Measurements from ENCODE around the gene PRDM16.

PRDM16 gene

DNA sequence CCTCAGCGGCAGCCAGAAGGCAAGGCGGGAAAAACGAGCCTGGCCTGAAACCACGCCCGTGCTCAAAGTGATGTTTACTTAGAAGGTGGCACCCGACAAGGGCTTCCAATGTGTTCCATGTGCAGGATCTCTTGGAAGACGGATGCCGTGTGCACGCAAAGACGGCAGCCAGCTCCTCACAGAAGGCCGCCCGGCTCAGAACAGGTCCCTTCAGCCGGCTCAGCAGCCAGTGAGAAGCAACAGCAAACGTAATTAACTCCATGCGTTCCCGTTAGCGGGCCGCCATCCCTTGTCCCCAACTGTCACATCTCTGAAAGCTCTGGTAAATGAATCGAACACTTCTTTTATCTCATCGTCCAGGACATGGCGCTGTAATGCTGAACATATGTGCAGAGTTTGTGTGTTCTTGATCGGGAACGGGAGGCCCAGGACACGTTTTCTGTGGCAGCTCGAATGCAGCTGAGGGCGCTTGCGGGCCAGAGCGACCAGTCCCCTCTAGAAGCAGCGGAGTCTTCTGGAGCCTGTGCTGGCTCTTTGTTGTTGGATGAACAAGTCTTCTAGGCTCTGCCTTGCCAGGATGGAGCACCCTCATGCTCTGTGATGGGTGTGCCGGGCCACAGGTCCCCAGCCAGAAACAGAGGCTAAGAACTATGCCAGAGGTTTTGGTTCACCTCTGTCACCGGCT is 290.9 kb downstream of the PRDM16 start:
- Histone ChIP-seq H3K9me3 (replicated peaks; ENCODE audit: low read length) (no peaks in the 10 kb centered on the region), H3K9ac (ENCODE audit: low read depth, low read length) (no peak overlapping the region), H3K36me3 (ENCODE audit: insufficient read depth, low read length) (no peaks in the 10 kb centered on the region), H3K27me3 (ENCODE audit: control insufficient read depth, insufficient read depth, low read length) (peaks cover 19% of the 10 kb centered on the region), H3K4me3 (ENCODE audit: low read length) (no peak overlapping the region), H3K4me2 (ENCODE audit: low read length) (no peak overlapping the region), H3K4me1 (ENCODE audit: control insufficient read depth, insufficient read depth, low read length) (no peaks in the 10 kb centered on the region)

DNA sequence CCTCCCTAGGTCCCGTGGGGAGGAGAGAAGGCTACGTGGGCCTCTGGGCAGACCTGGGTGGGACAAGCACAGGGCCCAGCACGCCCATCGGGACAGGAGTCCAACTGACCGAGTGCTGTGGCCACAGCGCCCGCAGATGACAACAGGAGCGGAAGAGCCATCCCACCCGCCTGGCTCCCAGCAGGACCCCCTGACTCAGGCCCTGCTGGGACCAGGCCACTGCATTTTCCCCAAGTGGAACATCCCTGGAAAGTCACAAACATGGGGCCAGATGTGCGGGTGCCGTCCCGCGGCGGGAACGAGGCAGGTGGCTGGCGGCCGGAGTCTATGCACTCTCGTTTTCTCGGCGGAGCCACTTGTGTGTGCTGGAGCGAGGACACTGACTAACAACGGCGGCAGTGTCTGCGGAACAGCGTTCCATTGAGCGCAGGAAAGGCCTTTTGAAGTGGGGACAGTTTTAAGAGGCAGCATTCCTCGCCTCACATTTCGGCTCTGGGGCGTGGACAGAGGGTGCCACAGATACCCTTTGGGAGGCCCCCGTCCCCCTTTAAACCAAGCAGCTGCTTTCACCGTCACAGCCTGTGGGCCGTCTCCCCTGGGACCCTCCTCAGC is 291.7 kb downstream of the PRDM16 start:
- Histone ChIP-seq H3K36me3 (ENCODE audit: insufficient read depth, low read length) (no peaks in the 10 kb centered on the region), H3K4me3 (ENCODE audit: low read length) (no peak overlapping the region), H3K27me3 (ENCODE audit: control insufficient read depth, insufficient read depth, low read length) (peaks cover 21% of the 10 kb centered on the region), H3K4me2 (ENCODE audit: low read length) (no peak overlapping the region), H3K4me1 (ENCODE audit: control insufficient read depth, insufficient read depth, low read length) (peaks cover 2% of the 10 kb centered on the region), H3K9ac (ENCODE audit: low read depth, low read length) (no peak overlapping the region), H3K9me3 (replicated peaks; ENCODE audit: low read length) (no peaks in the 10 kb centered on the region)

DNA sequence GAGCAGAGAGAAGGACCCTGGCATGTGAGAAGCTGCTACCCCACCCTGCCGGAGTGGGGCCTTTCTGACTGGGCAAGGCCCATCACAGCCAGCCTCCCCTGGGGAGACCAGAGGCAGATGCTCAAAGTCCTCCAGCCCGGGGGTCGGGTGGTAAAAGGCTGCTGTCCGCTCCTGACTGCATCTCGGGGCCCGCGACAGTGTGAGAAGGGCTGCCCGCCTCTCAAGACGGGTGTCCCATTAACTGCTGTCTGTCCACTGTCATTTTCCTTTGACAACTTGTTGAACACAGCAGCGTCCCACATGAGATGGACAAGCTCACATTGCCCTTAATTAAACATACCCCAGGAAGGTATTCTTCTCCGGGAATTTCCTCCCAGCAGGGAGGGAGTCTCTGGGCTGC is 294.0 kb downstream of the PRDM16 start:
- Histone ChIP-seq H3K4me1 (ENCODE audit: control insufficient read depth, insufficient read depth, low read length) (peaks cover 22% of the 10 kb centered on the region), H3K9ac (ENCODE audit: low read depth, low read length) (no peak overlapping the region), H3K9me3 (replicated peaks; ENCODE audit: low read length) (no peaks in the 10 kb centered on the region), H3K27me3 (ENCODE audit: control insufficient read depth, insufficient read depth, low read length) (peaks cover 25% of the 10 kb centered on the region), H3K36me3 (ENCODE audit: insufficient read depth, low read length) (no peaks in the 10 kb centered on the region), H3K4me3 (ENCODE audit: low read length) (no peak overlapping the region), H3K4me2 (ENCODE audit: low read length) (no peak overlapping the region)

DNA sequence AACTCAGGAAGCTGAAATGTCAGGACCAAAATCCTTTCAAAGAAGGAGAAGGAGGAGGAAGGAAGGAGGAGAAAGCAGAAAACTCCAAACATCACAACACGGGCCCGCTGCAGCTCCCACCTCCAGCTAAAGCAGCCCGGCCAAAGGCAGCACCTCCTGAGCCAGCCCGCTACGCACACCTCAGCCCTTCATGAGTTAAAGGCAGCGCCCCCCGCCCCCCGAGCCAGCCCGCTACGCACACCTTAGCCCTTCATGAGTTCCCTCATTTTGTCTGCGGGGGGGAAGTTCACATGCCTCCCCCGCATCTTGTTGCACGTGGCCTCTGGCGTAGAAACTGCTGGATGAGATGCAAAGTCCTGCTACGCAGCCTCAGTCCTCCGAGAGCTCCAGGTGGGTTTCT is 294.8 kb downstream of the PRDM16 start:
- Histone ChIP-seq H3K4me3 (ENCODE audit: low read length) (no peak overlapping the region), H3K9me3 (replicated peaks; ENCODE audit: low read length) (no peaks in the 10 kb centered on the region), H3K4me1 (ENCODE audit: control insufficient read depth, insufficient read depth, low read length) (peaks cover 30% of the 10 kb centered on the region), H3K4me2 (ENCODE audit: low read length) (no peak overlapping the region), H3K36me3 (ENCODE audit: insufficient read depth, low read length) (no peaks in the 10 kb centered on the region), H3K9ac (ENCODE audit: low read depth, low read length) (no peak overlapping the region), H3K27me3 (ENCODE audit: control insufficient read depth, insufficient read depth, low read length) (peaks cover 25% of the 10 kb centered on the region)

DNA sequence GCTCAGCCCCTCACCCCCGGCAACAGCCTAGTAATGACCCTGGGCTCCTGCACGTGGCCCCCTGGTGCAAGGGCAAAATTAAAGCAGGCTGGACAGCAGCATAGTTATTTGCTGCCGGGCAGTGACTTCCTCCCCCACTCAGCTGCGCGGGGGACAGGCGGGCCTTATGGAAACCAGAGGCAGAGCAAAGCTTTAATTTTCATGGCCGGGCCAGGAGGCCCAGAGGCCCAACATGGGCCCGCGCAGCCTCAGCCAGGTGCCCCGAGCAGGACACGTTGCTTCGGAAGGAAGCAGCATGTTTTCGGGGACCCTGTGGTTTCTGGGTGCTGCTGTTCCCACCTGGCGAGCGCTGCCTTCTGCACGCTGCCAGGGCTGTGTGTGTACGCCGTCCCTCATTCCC is 295.5 kb downstream of the PRDM16 start:
- H3K27me3 ChIP-seq (ENCODE audit: control insufficient read depth, insufficient read depth, low read length) = peaks cover 25% of the 10 kb centered on the region

DNA sequence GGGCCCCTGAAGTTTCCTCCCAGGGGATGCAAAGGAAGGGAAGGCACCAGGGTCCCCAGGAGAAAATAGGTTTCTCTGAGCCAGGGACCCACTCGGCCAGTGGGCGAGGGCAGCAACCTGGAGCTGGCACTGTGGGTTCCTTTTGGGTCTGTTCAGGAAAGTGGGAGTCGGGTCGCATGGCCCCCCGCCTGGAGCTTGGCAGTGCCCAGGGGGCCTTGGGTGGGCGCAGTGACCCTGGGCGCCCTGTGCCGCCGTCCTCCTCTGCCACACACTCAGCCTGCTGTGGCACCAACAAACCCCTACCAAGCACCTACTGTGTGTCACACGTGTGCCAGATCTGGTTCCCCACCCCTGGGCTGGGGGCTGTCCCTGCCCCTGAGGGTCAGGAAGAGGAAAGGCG is 296.0 kb downstream of the PRDM16 start:
- no peaks in the 10 kb centered on the region for H3K9me3 ChIP-seq (replicated peaks; ENCODE audit: low read length)
- peaks cover 25% of the 10 kb centered on the region for H3K27me3 ChIP-seq (ENCODE audit: control insufficient read depth, insufficient read depth, low read length)
- no peaks in the 10 kb centered on the region for H3K36me3 ChIP-seq (ENCODE audit: insufficient read depth, low read length)
- no peak overlapping the region for H3K9ac ChIP-seq (ENCODE audit: low read depth, low read length)
- H3K4me2 ChIP-seq (ENCODE audit: low read length) = no peak overlapping the region
- no peak overlapping the region for H3K4me3 ChIP-seq (ENCODE audit: low read length)
- peaks cover 40% of the 10 kb centered on the region for H3K4me1 ChIP-seq (ENCODE audit: control insufficient read depth, insufficient read depth, low read length)

More for the DNA sequence above, 295.5 kb downstream of the PRDM16 start:
- H3K4me1 ChIP-seq (ENCODE audit: control insufficient read depth, insufficient read depth, low read length) = peaks cover 37% of the 10 kb centered on the region
- no peak overlapping the region for H3K9ac ChIP-seq (ENCODE audit: low read depth, low read length)
- H3K4me2 ChIP-seq (ENCODE audit: low read length) = no peak overlapping the region
- no peaks in the 10 kb centered on the region for H3K9me3 ChIP-seq (replicated peaks; ENCODE audit: low read length)
- H3K36me3 ChIP-seq (ENCODE audit: insufficient read depth, low read length) = no peaks in the 10 kb centered on the region
- H3K4me3 ChIP-seq (ENCODE audit: low read length) = no peak overlapping the region

DNA sequence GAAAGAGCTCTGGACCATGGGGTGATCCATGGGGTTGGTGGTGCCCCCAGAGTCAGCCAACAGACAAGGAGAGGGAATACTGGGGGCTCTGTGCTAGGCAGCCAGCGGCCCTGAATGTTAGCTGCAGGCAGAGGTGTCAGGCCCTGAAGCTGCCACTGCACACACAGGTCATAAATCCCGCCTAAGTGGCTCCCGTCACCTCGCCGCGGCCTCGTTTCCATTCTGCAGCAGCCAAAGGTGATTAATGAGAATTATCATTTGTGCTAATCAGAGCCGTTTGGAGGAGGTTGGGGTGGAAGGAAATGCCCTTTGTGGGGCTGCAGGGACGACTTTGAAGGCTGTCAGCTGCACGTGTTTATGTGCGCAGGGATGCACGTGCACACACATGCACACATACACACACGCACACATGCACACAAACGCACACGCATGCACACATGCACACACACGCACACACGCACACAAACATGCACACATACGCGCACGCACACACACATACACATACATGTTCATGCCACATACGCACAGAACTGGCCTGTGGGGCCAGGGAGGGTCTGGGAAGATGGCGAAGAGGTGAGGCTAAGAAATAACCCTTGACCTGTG is 296.6 kb downstream of the PRDM16 start:
- H3K4me1 ChIP-seq (ENCODE audit: control insufficient read depth, insufficient read depth, low read length) = peaks cover 45% of the 10 kb centered on the region
- H3K27me3 ChIP-seq (ENCODE audit: control insufficient read depth, insufficient read depth, low read length) = peaks cover 24% of the 10 kb centered on the region
- no peak overlapping the region for H3K4me3 ChIP-seq (ENCODE audit: low read length)
- H3K9ac ChIP-seq (ENCODE audit: low read depth, low read length) = no peak overlapping the region
- H3K36me3 ChIP-seq (ENCODE audit: insufficient read depth, low read length) = no peaks in the 10 kb centered on the region
- H3K4me2 ChIP-seq (ENCODE audit: low read length) = peak overlapping the region; percentile 52
- H3K9me3 ChIP-seq (replicated peaks; ENCODE audit: low read length) = no peaks in the 10 kb centered on the region

DNA sequence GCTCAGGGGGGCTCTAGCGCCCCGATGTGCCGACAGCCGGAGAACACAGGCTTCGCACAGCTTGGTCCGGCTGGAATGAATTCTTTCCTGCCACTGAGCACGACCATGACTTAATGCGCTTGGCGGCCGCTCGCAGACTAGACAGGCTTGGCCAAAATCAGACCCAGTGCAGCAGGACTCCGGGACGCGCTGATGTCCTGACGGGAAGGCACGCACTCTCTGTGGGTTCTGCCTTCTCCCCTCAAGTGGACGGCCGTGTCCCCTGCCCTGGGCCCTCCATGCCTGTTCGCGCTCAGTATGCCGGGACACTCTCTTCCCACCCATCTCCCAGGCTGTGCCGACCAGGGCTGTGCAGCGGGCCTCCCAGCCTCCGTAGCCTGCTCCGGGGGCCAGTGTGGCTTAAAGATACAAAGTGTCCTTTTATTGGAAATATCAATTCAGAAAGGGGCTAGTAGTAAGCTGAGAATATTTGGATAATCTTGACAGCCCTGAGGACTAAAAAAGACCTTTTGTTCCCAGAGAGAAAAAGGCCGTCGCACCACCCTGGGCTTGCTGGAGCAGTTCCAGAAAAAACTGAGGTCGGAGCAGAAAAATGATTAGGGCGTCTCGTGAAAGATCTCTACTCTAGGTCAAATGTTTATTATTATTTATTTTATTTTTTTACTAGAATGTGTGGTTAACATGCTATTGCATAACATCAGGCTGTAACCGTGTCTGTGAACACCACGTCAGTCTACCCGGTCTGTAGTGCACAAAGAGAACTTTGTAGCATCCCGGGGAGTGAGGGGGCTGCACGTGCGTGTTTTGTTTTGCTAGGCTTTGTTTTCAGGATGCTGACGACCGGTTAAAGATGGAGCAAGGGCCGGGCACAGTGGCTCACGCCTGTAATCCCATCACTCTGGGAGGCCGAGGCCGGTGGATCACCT is 297.4 kb downstream of the PRDM16 start:
- H3K4me2 ChIP-seq (ENCODE audit: low read length) = peak overlapping the region; percentile 52
- H3K36me3 ChIP-seq (ENCODE audit: insufficient read depth, low read length) = no peaks in the 10 kb centered on the region
- H3K9me3 ChIP-seq (replicated peaks; ENCODE audit: low read length) = no peaks in the 10 kb centered on the region
- peaks cover 22% of the 10 kb centered on the region for H3K27me3 ChIP-seq (ENCODE audit: control insufficient read depth, insufficient read depth, low read length)
- H3K9ac ChIP-seq (ENCODE audit: low read depth, low read length) = no peak overlapping the region
- H3K4me1 ChIP-seq (ENCODE audit: control insufficient read depth, insufficient read depth, low read length) = peaks cover 45% of the 10 kb centered on the region
- no peak overlapping the region for H3K4me3 ChIP-seq (ENCODE audit: low read length)

DNA sequence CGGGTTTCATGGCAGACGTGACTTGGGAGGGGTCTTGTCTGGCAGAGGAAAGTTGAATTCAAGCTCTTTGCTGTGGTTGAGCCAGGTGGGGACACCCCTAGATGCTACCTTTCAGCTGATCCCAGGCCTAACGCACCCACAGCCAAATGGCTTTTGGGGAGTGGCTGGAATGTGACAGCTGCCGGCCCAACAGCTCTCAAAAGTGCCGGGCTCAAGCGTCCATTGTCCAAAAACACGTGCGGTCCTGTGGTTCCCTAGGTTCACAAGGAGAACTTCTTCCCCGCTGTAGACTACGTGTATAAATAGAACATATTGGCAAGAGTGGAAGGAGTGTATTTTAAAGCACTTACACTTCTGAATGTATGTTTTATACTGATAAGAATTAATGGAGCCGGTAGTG is 298.4 kb downstream of the PRDM16 start:
- no peaks in the 10 kb centered on the region for H3K9me3 ChIP-seq (replicated peaks; ENCODE audit: low read length)
- H3K27me3 ChIP-seq (ENCODE audit: control insufficient read depth, insufficient read depth, low read length) = peaks cover 20% of the 10 kb centered on the region
- no peak overlapping the region for H3K4me2 ChIP-seq (ENCODE audit: low read length)
- peaks cover 45% of the 10 kb centered on the region for H3K4me1 ChIP-seq (ENCODE audit: control insufficient read depth, insufficient read depth, low read length)
- H3K9ac ChIP-seq (ENCODE audit: low read depth, low read length) = no peak overlapping the region
- H3K36me3 ChIP-seq (ENCODE audit: insufficient read depth, low read length) = no peaks in the 10 kb centered on the region
- no peak overlapping the region for H3K4me3 ChIP-seq (ENCODE audit: low read length)

DNA sequence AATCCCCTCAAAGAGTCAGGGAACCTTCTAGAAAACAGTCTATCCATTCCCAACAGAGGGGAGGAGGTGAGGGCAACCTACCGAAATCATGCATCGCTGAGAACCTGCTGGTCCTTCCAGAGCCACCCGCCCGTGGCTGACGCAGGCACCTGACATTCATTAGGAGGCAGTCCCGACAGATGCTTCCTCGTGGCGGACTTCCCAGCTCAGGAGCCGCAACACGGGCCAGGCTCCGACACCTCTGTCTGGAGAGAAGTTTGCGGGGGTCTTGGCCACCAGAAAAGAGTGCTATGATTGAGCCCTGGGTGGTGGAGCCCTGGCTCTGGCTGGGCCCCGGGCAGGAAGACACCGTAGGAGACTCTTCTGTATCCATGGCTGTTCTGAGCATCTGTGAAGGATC is 299.1 kb downstream of the PRDM16 start:
- no peak overlapping the region for H3K9ac ChIP-seq (ENCODE audit: low read depth, low read length)
- no peak overlapping the region for H3K4me3 ChIP-seq (ENCODE audit: low read length)
- H3K4me1 ChIP-seq (ENCODE audit: control insufficient read depth, insufficient read depth, low read length) = peaks cover 45% of the 10 kb centered on the region
- H3K36me3 ChIP-seq (ENCODE audit: insufficient read depth, low read length) = no peaks in the 10 kb centered on the region
- no peak overlapping the region for H3K4me2 ChIP-seq (ENCODE audit: low read length)
- peaks cover 20% of the 10 kb centered on the region for H3K27me3 ChIP-seq (ENCODE audit: control insufficient read depth, insufficient read depth, low read length)
- no peaks in the 10 kb centered on the region for H3K9me3 ChIP-seq (replicated peaks; ENCODE audit: low read length)

DNA sequence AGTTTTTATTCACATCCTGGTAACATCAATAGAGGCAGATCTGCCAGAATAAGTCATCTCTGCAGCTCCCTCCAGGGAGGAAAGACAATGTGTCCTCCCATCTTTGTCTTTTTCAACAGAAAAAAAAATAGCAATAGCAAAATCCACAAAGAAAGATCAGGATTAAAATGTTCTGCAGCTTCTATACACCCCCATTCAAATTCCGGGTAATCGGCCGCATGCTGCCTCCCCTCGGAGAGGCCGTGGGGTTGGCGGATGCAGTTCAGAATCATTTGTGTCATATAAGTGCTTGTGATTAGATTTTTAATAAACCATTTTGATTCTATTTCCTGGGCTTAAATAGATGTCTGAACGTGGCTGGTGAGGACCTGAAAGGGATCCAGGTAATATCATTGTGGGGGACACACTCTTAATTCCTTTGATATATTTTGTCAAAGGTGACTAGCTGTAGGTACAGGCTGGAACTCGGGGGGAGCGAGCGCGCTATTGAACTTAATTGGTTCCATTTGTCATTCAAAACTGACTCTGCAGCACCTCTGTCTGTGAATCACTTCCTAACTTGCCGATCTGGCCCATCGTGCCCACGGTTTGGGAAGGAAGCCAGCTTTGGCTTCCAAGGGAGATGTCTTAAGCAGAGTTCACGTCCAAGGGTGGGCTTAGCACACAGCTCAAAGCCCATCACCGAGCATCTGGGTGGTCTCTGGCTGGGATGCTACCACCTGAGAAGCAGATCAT is 299.9 kb downstream of the PRDM16 start:
- peaks cover 45% of the 10 kb centered on the region for H3K4me1 ChIP-seq (ENCODE audit: control insufficient read depth, insufficient read depth, low read length)
- H3K9me3 ChIP-seq (replicated peaks; ENCODE audit: low read length) = no peaks in the 10 kb centered on the region
- peak overlapping the region; percentile 20 for H3K9ac ChIP-seq (ENCODE audit: low read depth, low read length)
- H3K27me3 ChIP-seq (ENCODE audit: control insufficient read depth, insufficient read depth, low read length) = peaks cover 21% of the 10 kb centered on the region
- peak overlapping the region; percentile 65 for H3K4me2 ChIP-seq (ENCODE audit: low read length)
- no peaks in the 10 kb centered on the region for H3K36me3 ChIP-seq (ENCODE audit: insufficient read depth, low read length)
- no peak overlapping the region for H3K4me3 ChIP-seq (ENCODE audit: low read length)

All from skeletal muscle satellite cell (primary cell).